PC-3 (cell line): ENCODE measurements around the gene AARSD1. TPM values are rescaled to one million over a fixed set of nuclear protein-coding genes. Genes with fewer than 3 reads are reported as not detected.
"Not testable (repeated sequence)": the region's sequence is repeated elsewhere in the genome, so short reads cannot be mapped to it uniquely, and the experiment has no call there.

ENCODE experiments used
- ATAC-seq: fragments of 200-7000 bp; cut with Tn5 transposase; 2 replicates; pipeline ENCODE4 v1.9.1; 2020; ENCODE audit warnings: mild to moderate bottlenecking, moderate library complexity
- BruUV-seq: library from RNA; stranded (reverse); fragments of 400-500 nt; replicated peaks from 2 replicates; lab custom pipeline; 2021; lab: Mats Ljungman, UMichigan
- CTCF ChIA-PET: fragments of 300-600 bp; sonication (Branson Sonifier 250); formaldehyde crosslinking; loops from one replicate; lab custom pipeline; 2022; ENCODE audit warnings: antibody characterized with exemption; lab: Charles Lee
- POLR2A ChIA-PET: fragments of 300-600 bp; sonication (Branson Sonifier 250); formaldehyde crosslinking; loops from one replicate; lab custom pipeline; 2022; ENCODE audit warnings: antibody characterized with exemption; ENCODE audit not compliant: unreplicated experiment; lab: Charles Lee
- DNase-seq: peaks from one replicate; pipeline ENCODE4 v3.0.0-alpha.2; 2015
- H2AFZ ChIP-seq: fragments of 300-600 bp; sonication (generic); 2 replicates; pipeline ENCODE4 v1.6.0; 2016; ENCODE audit warnings: antibody characterized with exemption, low read length
- H3F3A ChIP-seq: fragments of 300-600 bp; sonication (generic); one replicate; pipeline ENCODE4 v1.6.0; 2017; ENCODE audit warnings: antibody characterized with exemption, low read length, control low read depth, mild to moderate bottlenecking; ENCODE audit not compliant: unreplicated experiment
- H3K27ac ChIP-seq: fragments of 300-600 bp; sonication (generic); 2 replicates; pipeline ENCODE4 v1.5.1; 2016; ENCODE audit warnings: mild to moderate bottlenecking, low read length
- H3K27me3 ChIP-seq: fragments of 300-600 bp; sonication (generic); 2 replicates; pipeline ENCODE4 v1.6.1; 2016; ENCODE audit warnings: low read length, mixed read lengths
- H3K36me3 ChIP-seq: fragments of 300-600 bp; sonication (generic); 2 replicates; pipeline ENCODE4 v1.6.1; 2016; ENCODE audit warnings: low read depth, mixed run types, low read length, mixed read lengths
- H3K4me1 ChIP-seq: fragments of 300-600 bp; sonication (generic); 2 replicates; pipeline ENCODE4 v1.5.1; 2016; ENCODE audit warnings: low read length; ENCODE audit not compliant: insufficient read depth
- H3K4me2 ChIP-seq: fragments of 300-600 bp; sonication (generic); 2 replicates; pipeline ENCODE4 v1.6.0; 2016; ENCODE audit warnings: low read length
- H3K4me3 ChIP-seq: fragments of 300-600 bp; sonication (generic); 2 replicates; pipeline ENCODE4 v1.5.1; 2016; ENCODE audit warnings: mild to moderate bottlenecking, low read length, mixed read lengths
- H3K79me2 ChIP-seq: fragments of 300-600 bp; sonication (generic); 2 replicates; pipeline ENCODE4 v1.6.1; 2017; ENCODE audit warnings: low read length, mixed read lengths
- H3K9ac ChIP-seq: fragments of 300-600 bp; sonication (generic); 2 replicates; pipeline ENCODE4 v1.6.0; 2016; ENCODE audit warnings: mild to moderate bottlenecking, low read length
- H3K9me2 ChIP-seq: fragments of 300-600 bp; sonication (generic); replicated peaks from 2 replicates; pipeline ENCODE4 v1.6.1; 2016; ENCODE audit warnings: mixed run types, low read length, mixed read lengths
- H3K9me3 ChIP-seq: fragments of 300-600 bp; sonication (generic); 2 replicates; pipeline ENCODE4 v1.6.1; 2016; ENCODE audit warnings: low read length, mixed read lengths
- H4K20me1 ChIP-seq: fragments of 300-600 bp; sonication (generic); 2 replicates; pipeline ENCODE4 v1.6.1; 2016; ENCODE audit warnings: low read length, mixed read lengths
- CTCF ChIP-seq: fragments of 300-600 bp; sonication (generic); conservative IDR thresholded peaks from 2 replicates; pipeline ENCODE4 v1.5.1; 2017; ENCODE audit warnings: antibody characterized with exemption, low read depth, mild to moderate bottlenecking, low read length
- EZH2 ChIP-seq: fragments of 300-600 bp; sonication (generic); IDR thresholded peaks from one replicate; pipeline ENCODE4 v1.6.1; 2017; ENCODE audit warnings: antibody characterized with exemption, mild to moderate bottlenecking, low read length; ENCODE audit not compliant: unreplicated experiment
- EZH2phosphoT487 ChIP-seq: fragments of 300-600 bp; sonication (generic); IDR thresholded peaks from 2 replicates; pipeline ENCODE4 v1.6.1; 2018; ENCODE audit warnings: mild to moderate bottlenecking, antibody characterized with exemption, low read length, borderline replicate concordance
- intact Hi-C: fragments of 100-400 bp; cut with micrococcal nuclease; formaldehyde crosslinking; loops from 2 replicates; pipeline ENCODE4 v1.9.0; 2023
- total RNA-seq: library from RNA; depleted of rRNA; stranded (reverse); fragments of >200 nt; gene quantifications from 2 replicates; pipeline ENCODE4 v1.2.3, GENCODE V29; 2014

AARSD1 gene
- total RNA-seq, 1 experiment from 2014 or later = 32.5 TPM

- no peak for TF ChIP-seq EZH2phosphoT487
- TF ChIP-seq EZH2 = no peak
- TF ChIP-seq CTCF = peak; percentile 66
- H3K9me3 ChIP-seq = no peaks in the 10 kb centered on the region
- ATAC-seq = peak; percentile 92
- peaks cover 9% of the 10 kb centered on the region for H3K4me1 ChIP-seq
- H3K36me3 ChIP-seq = no peaks in the 10 kb centered on the region
- no peaks in the 10 kb centered on the region for H4K20me1 ChIP-seq
- no peaks in the 10 kb centered on the region for H3K79me2 ChIP-seq
- intact Hi-C loops = loop anchor here (1.0 kb wide), 1 partner anchor 86 kb away; no protein-coding TSS in a partner anchor
- H3K4me3 ChIP-seq = no peak overlapping the region
- peaks cover 6% of the 10 kb centered on the region for H3F3A ChIP-seq
- peak overlapping the region; percentile 87 for H2AFZ ChIP-seq
- ChIA-PET POLR2A (no interaction called here), CTCF (interaction anchor here (0.5 to 1.3 kb wide), 3 partner anchors 50 to 86 kb away, joined by 5 to 8 read pairs (median 7); no protein-coding TSS in a partner anchor)
- no TSS peak for BruUV-seq
- no peaks in the 10 kb centered on the region for H3K27me3 ChIP-seq
- H3K9ac ChIP-seq = peak overlapping the region; percentile 46
- peak overlapping the region; percentile 50 for H3K4me2 ChIP-seq
- peak overlapping the region; percentile 87 for H3K27ac ChIP-seq
- no peaks in the 10 kb centered on the region for H3K9me2 ChIP-seq
- peak; percentile 78 for DNase-seq
Observed at GRCh38 chr17:42928714-42929496, 35.3 kb downstream of the AARSD1 start.

GRCh38 chr17:42924891-42925290, 39.4 kb downstream of the AARSD1 start:
- H3K36me3 ChIP-seq = no peaks in the 10 kb centered on the region
- no peak for DNase-seq
- peaks cover 6% of the 10 kb centered on the region for H3F3A ChIP-seq
- no peak overlapping the region for H3K27ac ChIP-seq
- no peaks in the 10 kb centered on the region for H4K20me1 ChIP-seq
- BruUV-seq = no TSS peak
- no peak overlapping the region for H3K4me3 ChIP-seq
- ChIA-PET POLR2A (no interaction called here), CTCF (no interaction called here)
- no peaks in the 10 kb centered on the region for H3K27me3 ChIP-seq
- H3K4me2 ChIP-seq = no peak overlapping the region
- H2AFZ ChIP-seq = no peak overlapping the region
- intact Hi-C loops = no loop called here
- H3K4me1 ChIP-seq = peaks cover 9% of the 10 kb centered on the region
- H3K9ac ChIP-seq = no peak overlapping the region
- no peaks in the 10 kb centered on the region for H3K9me2 ChIP-seq
- no peak for ATAC-seq
- no peak for TF ChIP-seq EZH2
- TF ChIP-seq CTCF = no peak
- TF ChIP-seq EZH2phosphoT487 = no peak
- no peaks in the 10 kb centered on the region for H3K79me2 ChIP-seq
- no peaks in the 10 kb centered on the region for H3K9me3 ChIP-seq

GRCh38 chr17:42923472-42923871, 40.8 kb downstream of the AARSD1 start:
- H3K4me1 ChIP-seq, H3K27ac ChIP-seq, H3K9me2 ChIP-seq, CTCF ChIA-PET, H3K79me2 ChIP-seq, DNase-seq, H4K20me1 ChIP-seq, H3K4me2 ChIP-seq, H3K27me3 ChIP-seq, H3K9me3 ChIP-seq, intact Hi-C loops, H2AFZ ChIP-seq, H3K36me3 ChIP-seq, H3F3A ChIP-seq, ATAC-seq, H3K4me3 ChIP-seq, POLR2A ChIA-PET, H3K9ac ChIP-seq, BruUV-seq: not testable (repeated sequence)
